GM12892 (cell line): Measurements from ENCODE around the gene AMBP.

Source experiments
- DNase-seq: peaks from one replicate; pipeline ENCODE4 v3.0.0; 2011; ENCODE audit not compliant: insufficient read length
- FAIRE-seq: peaks from 2 replicates; lab custom pipeline; 2011; peaks lifted over from hg19 to GRCh38; lab: Jason Lieb, UNC
- POLR2A ChIP-seq: IDR thresholded peaks from 2 replicates; pipeline ENCODE4 v1.6.1; 2011; ENCODE audit warnings: low read depth, low read length, control low read depth
- POLR2AphosphoS5 ChIP-seq: IDR thresholded peaks from 2 replicates; pipeline ENCODE4 v1.6.1; 2011; ENCODE audit warnings: low read depth, low read length, control low read depth
- TAF1 ChIP-seq: IDR thresholded peaks from 2 replicates; pipeline ENCODE4 v1.6.1; 2011; ENCODE audit warnings: low read depth, mild to moderate bottlenecking, control low read depth, low read length, borderline replicate concordance

The AMBP gene

DNA sequence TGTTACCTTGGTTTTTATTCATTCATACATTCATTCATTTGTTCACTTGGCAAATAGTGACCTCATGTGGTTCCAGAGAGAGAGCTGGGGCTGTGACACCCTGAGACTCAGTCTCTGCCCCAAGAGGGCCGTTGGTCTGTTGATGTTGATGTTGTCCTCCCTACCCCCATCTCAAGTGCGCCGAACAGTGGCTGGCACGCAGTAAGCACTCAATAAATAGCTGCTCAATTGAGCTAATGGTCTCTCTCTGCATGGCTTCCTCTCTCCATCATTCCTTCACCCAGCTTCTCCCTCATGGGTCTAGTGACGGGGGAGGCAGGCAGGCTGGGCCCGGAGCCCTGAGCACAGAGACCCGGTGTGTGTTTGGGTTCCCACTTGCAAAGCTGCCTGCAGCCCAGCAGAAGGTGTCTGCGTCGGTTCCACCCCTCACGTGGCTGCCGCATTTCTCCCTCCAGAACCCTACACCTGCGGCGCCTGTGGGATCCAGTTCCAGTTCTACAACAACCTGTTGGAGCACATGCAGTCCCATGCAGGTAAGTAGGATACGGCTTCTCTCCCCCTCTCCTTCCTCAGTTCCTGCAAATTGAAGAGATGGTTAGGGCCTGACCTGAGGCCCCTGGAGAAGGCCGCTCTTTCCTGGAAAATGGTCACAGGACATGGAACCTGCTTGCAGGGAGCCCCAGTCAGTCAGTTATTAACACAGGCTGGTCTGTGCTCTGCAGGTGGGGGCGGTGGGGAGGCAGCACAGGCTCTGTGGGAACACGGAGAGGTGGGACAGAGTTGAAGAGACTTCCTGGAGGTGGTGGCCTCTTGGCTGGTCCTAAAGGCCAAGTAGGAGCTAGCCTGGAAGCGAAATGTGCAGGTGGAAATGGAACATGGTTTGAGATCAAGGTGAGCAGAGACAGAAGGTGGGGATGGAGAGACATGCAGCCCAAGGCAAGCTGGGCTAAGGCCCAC, 42.0 kb downstream of the AMBP start:
- FAIRE-seq (no peak), DNase-seq (no peak)
- TF ChIP-seq TAF1 (no peak), POLR2A (no peak), POLR2AphosphoS5 (no peak)

GRCh38 chr9:114035221-114035844, 42.8 kb downstream of the AMBP start:
- TF ChIP-seq TAF1 (no peak), POLR2AphosphoS5 (no peak), POLR2A (no peak)
- DNase-seq (no peak), FAIRE-seq (no peak)

- FAIRE-seq (no peak), DNase-seq (no peak)
- TF ChIP-seq POLR2AphosphoS5 (no peak), POLR2A (no peak), TAF1 (no peak)
Observed at GRCh38 chr9:114034661-114035062, 43.4 kb downstream of the AMBP start.

DNA sequence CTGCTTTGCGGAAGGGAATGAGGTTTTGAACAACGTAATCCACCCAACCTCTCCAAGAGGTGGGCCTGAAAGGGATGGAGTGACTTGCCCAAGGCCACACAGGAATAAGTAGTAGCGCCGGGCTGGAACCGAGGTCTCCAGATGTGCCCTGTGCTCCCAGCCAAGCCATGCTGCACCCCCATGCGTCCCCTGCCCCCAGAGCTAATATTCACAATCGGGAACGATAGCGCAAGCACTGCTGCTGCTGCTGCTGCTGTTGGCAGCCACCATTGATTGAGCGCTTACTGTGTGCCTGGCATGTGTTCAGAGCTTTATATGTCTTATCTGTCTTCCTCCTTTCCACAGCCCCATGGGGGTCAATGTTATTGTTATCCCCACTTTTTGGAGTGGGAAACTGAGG, 43.9 kb downstream of the AMBP start:
- DNase-seq (no peak), FAIRE-seq (no peak)
- TF ChIP-seq POLR2A, result no peak
- no peak for TF ChIP-seq TAF1
- TF ChIP-seq POLR2AphosphoS5, result no peak

GRCh38 chr9:114033397-114034103, 44.5 kb downstream of the AMBP start:
- FAIRE-seq (no peak), DNase-seq (no peak)
- TF ChIP-seq POLR2AphosphoS5 (no peak), POLR2A (no peak), TAF1 (no peak)

- no peak for DNase-seq
- no peak for TF ChIP-seq POLR2A
- TF ChIP-seq TAF1, result no peak
- no peak for TF ChIP-seq POLR2AphosphoS5
- FAIRE-seq, result no peak
Observed at GRCh38 chr9:114031948-114032840, 45.9 kb downstream of the AMBP start.

DNA sequence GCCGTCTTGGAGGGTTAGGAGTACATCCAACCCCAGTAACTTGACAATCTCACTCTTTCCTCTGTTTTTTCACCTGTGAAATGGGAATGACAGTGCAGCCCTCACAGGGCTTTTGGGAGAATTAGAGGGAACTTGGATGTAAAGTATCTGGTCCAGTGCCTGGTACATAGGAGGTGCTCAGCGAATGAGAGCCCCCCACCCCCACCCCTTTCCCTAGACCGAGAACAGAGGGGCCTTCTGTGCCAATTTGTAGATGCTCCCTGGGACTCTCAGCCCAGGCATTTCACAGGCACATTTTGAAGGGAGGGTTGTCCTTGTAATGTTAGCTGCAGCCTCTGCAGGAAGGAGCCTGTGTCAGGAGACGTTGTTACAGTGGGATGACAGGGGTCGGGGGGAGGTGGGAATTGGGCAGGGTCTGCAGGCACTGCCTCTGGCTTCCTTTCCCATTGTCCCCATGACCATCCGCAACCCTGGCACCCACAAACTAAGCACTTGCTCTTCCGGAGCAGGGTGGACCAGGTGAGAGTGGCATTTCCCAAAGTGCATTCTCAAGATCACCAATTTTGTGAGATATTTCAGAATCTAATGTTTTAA, 47.0 kb downstream of the AMBP start:
- FAIRE-seq, result no peak
- DNase-seq, result no peak
- TF ChIP-seq POLR2AphosphoS5 (no peak), TAF1 (no peak), POLR2A (no peak)

GRCh38 chr9:114030364-114030763, 47.7 kb downstream of the AMBP start:
- no peak for FAIRE-seq
- TF ChIP-seq POLR2AphosphoS5, result no peak
- TF ChIP-seq TAF1, result no peak
- TF ChIP-seq POLR2A, result no peak
- no peak for DNase-seq

GRCh38 chr9:114029311-114030170, 48.6 kb downstream of the AMBP start:
- FAIRE-seq, result no peak
- DNase-seq, result no peak
- TF ChIP-seq TAF1 (no peak), POLR2AphosphoS5 (no peak), POLR2A (no peak)

DNA sequence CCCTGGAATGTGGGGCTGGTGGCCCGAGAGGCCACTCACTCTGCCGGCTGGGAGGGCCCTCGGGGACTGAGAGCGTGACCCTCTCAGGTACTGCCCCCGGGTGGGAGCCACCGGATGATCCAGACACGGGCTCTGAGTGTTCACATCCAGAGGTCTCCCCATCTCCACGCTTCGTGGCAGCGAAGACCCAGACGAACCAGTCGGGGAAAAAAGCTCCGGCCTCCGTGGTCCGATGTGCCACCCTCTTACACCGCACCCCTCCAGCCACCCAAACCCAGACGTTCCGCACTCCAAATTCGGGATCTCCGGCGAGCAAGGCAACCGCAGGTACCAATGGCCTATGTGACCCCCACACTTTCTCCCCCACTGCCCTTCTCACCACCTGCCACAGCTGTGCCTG, 49.5 kb downstream of the AMBP start:
- DNase-seq, result no peak
- no peak for FAIRE-seq
- TF ChIP-seq POLR2AphosphoS5 (no peak), TAF1 (no peak), POLR2A (no peak)
